COLO829 (cell line): ENCODE measurements around the gene ZNF787.

Experiments used
- DNase-seq: peaks from one replicate; pipeline ENCODE4 v3.0.0; 2012; ENCODE audit warnings: low spot score

The ZNF787 gene

DNA sequence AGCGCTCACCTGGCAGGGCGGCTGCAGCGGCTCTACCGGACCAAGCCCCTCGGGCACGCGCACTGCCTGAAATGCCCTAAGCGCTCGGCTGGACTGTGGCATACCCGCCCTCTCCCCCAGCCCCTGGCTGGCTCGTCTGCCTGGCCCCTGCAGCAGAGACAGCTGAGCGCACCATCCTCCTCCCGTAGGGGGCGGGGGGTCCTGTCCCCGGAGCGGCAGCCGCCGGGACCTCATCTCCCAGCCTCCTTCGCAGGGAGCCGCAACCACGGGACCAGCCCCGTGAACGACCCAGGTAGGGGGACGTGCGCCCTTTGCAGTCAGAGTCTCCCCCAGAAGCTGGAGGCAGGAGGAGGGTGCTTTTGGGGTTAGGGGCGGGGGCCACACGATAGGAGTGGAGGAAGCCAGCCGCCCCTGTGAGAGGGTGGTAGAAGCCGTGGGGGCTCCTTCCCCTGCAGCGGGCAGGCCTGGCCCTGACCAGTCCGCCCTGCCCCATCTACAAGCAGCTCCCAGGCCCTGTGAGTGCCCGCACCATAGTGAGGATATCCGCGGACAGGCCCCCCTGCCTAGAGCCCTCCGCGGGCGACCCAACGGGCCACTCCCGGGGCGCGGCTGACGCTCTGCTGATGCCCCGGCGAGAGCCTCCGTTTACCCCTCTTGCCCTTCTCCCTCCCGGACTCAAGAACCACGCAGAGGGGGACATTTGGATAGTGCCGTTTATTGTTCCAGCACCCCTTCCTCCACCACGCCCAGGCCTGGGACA, 34.2 kb downstream of the ZNF787 start:
- DNase-seq: no peak

GRCh38 chr19:56085571-56086275, 35.4 kb downstream of the ZNF787 start:
- DNase-seq: no peak

DNA sequence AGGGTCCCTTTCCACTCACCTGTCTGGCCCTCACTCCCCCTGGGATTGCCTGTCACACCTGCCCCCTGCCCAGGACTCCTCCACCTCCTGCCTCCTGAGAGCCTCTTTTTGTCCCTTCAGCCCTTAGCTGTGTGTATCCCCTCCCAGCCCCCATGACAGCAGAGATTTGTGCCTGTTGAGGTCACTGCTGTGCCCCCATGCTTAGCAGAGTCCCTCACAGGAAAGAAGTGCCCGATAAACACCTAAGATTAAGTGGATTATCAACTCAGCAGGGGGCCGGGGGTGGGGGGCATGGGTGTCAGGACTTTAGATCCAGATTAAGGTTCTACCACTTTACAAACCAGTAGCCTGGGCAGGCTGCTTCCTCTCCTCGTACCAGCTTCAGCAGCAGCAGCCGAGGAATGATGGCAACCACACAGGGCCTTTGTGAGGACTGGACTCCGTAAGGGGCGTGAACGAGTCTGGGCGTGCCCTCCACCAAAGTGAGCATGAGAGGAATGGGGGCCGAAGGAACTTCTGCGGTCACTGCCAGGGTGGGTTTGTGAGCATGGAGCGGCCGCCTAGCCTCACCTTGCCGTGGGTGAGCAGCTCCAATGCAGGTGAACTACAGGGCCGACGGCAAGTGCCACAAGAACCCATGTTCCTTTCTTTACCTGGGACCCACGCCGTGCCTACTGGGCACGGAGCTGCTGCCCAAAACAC, 36.1 kb downstream of the ZNF787 start:
- no peak for DNase-seq

DNA sequence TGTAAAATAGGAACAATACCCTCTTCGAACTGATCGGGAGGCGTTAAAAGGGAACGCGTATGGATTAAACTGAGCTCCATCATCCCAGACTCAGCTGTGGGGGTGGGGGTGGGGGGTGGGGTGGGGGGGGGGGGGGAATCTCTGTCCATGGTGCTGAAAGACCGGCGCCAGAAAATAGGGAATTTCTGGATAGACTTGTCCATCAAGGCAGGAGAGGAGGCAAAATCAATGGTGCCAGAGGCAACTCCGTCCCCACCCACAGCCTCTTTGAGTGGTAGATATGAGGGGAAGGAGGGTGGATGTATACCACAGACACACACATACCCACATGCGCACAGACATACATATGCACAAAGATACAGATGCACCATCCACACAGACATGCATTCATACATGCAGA, 37.4 kb downstream of the ZNF787 start:
- DNase-seq: no peak

DNA sequence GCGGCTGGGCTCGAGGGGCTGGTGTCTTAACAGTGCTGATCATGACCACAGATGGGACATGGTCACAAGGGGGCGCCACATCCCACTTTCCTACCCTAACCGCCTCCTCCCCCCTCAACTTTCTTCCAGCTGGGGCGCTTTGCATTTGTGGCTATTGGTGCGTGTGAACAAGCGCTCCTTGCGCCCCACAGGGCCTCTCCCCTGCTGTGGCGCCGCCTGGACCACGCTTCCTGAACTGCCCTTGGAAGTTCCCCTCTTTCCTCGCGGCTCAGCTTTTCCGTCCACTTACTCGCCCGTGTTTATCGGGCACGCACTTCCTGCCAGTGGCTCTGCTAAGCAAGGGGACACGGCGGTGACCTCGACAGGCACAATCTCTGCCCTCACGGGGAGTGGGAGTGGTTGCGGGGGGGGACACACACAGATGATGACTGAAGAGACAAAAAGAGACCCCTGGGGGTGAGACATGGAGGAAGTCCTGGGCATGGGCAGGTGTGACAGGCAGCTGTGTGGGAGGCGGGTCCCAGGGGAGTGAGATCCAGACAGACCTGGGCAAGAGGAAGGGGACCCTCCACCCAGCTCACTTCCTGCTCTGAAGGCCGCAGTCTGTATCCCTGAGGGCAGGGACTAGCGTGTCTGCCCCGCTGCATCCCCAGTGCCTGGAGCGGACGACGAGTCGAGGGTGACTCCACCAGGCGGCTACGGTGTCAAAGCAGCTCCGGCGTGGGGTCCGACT, 40.3 kb downstream of the ZNF787 start:
- DNase-seq: peak; percentile 63

GRCh38 chr19:56079609-56080008, 41.5 kb downstream of the ZNF787 start:
- no peak for DNase-seq

DNA sequence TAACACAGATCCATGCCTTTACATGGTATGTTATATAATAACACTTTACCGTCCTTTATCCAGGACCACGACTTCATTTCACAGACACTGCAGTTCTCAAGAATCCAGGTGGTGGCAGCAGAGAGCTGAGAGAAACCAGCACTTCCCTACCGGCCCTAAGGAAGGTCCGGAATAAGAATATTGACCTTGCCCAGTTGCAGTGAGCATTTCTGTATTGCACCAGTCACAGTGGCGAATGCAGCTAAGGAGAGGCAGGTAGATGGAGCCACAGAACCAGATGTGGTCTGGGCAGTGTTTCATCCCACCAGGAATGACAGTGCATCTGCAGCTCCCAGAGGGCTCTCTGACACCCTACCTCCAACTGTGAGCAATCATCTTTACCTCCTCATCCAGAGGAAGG, 44.6 kb downstream of the ZNF787 start:
- peak; percentile 62 for DNase-seq

DNA sequence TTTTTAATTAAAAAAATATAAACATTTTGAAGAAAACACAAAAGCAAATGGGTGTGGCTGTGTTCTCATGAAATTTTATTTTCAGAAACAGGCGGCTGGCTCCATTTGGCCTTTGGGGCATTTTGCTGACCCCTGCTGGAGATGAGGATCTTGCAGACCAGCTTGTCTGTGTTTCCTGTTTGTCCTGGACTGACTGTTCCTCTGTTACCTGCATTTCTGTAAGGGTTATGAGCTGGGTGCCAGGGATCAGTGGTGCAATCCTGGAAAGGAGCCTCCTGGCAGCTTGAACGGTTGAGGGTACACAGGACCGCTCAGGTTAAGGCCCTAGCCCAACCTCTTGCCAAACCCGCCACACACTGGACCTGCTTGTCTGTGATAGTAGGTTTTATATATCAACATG, 49.9 kb downstream of the ZNF787 start:
- no peak for DNase-seq

GRCh38 chr19:56069642-56070041, 51.5 kb downstream of the ZNF787 start:
- no peak for DNase-seq

GRCh38 chr19:56066152-56067023, 54.7 kb downstream of the ZNF787 start:
- DNase-seq: peak; percentile 39

DNA sequence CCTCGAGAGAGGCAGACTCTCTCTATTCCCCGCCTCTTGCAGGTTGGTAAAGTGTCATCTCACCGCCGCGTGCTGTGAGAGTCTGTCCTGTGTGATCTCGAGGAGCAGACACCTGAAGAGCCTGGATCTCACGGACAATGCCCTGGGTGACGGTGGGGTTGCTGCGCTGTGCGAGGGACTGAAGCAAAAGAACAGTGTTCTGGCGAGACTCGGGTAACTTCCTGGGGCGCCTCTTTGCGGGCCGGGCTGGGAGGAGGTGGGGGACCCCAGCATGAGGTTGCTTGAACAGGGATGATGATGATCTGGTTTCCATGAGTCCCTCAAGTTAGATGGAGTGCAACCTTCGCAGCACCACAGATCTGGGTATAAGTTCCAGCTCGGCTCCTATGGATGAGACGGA, 67.5 kb downstream of the ZNF787 start:
- DNase-seq: no peak
